Neural cell (in vitro differentiated cells): ENCODE results near the gene PKP2. TPM values are rescaled to one million over a fixed set of nuclear protein-coding genes. Genes with fewer than 3 reads are reported as not detected.

Source experiments
- H2AFZ ChIP-seq: fragments of 200-600, 300-800 bp; sonication (generic), shearing (Covaris generic); 2 replicates; pipeline ENCODE4 v1.6.0; 2014; ENCODE audit warnings: low read depth, mild to moderate bottlenecking, antibody characterized with exemption, low read length, moderate library complexity
- H3F3A ChIP-seq: fragments of 200-600 bp; shearing (Covaris generic); 2 replicates; pipeline ENCODE4 v1.6.1; 2016; ENCODE audit warnings: mild to moderate bottlenecking, moderate library complexity, mixed read lengths, antibody characterized with exemption, low read length; ENCODE audit not compliant: insufficient read depth, poor library complexity, severe bottlenecking
- H3K27ac ChIP-seq: fragments of 200-600, 300-800 bp; sonication (generic), shearing (Covaris generic); 2 replicates; pipeline ENCODE4 v1.5.1; 2014; ENCODE audit warnings: mild to moderate bottlenecking, low read length, moderate library complexity
- H3K27me3 ChIP-seq: fragments of 300-800, 200-600 bp; sonication (generic), shearing (Covaris generic); 2 replicates; pipeline ENCODE4 v1.6.0; 2014; ENCODE audit warnings: mild to moderate bottlenecking, low read depth, low read length, moderate library complexity; ENCODE audit not compliant: insufficient read depth
- H3K36me3 ChIP-seq: fragments of 300-800, 200-600 bp; sonication (generic), shearing (Covaris generic); 2 replicates; pipeline ENCODE4 v1.5.1; 2014; ENCODE audit warnings: mild to moderate bottlenecking, antibody characterized with exemption, low read length, moderate library complexity; ENCODE audit not compliant: insufficient read depth
- H3K4me2 ChIP-seq: fragments of 300-800, 200-600 bp; sonication (generic), shearing (Covaris generic); 2 replicates; pipeline ENCODE4 v1.6.0; 2014; ENCODE audit warnings: mild to moderate bottlenecking, low read length
- H3K4me3 ChIP-seq: fragments of 300-800, 200-600 bp; sonication (generic), shearing (Covaris generic); 2 replicates; pipeline ENCODE4 v1.5.1; 2014; ENCODE audit warnings: mild to moderate bottlenecking, low read length, moderate library complexity
- H3K79me2 ChIP-seq: fragments of 200-600 bp; shearing (Covaris generic); replicated peaks from 2 replicates; pipeline ENCODE4 v1.6.0; 2014; ENCODE audit warnings: mild to moderate bottlenecking, low read length, moderate library complexity; ENCODE audit not compliant: insufficient read depth
- H3K9ac ChIP-seq: fragments of 300-800, 200-600 bp; sonication (generic), shearing (Covaris generic); 2 replicates; pipeline ENCODE4 v1.6.1; 2016; ENCODE audit warnings: mild to moderate bottlenecking, low read length, mixed read lengths
- H3K9me2 ChIP-seq: fragments of 200-600 bp; shearing (Covaris generic); 2 replicates; pipeline ENCODE4 v1.6.1; 2016; ENCODE audit warnings: mild to moderate bottlenecking, low read length, mixed read lengths; ENCODE audit not compliant: insufficient read depth
- H3K9me3 ChIP-seq: fragments of 200-600, 300-800 bp; sonication (generic), shearing (Covaris generic); 2 replicates; pipeline ENCODE4 v1.6.1; 2016; ENCODE audit warnings: mild to moderate bottlenecking, mixed run types, low read length, moderate library complexity, mixed read lengths
- H4K20me1 ChIP-seq: fragments of 200-600 bp; shearing (Covaris generic); 2 replicates; pipeline ENCODE4 v1.6.1; 2016; ENCODE audit warnings: mild to moderate bottlenecking, mixed run types; ENCODE audit not compliant: insufficient read depth
- EP300 ChIP-seq: fragments of 450-650 bp; conservative IDR thresholded peaks from 2 replicates; pipeline ENCODE4 v1.6.1; 2014; ENCODE audit warnings: antibody characterized with exemption, mild to moderate bottlenecking, moderate library complexity; ENCODE audit not compliant: poor library complexity, severe bottlenecking
- EZH2 ChIP-seq: fragments of 200-600, 300-800 bp; shearing (Covaris generic), sonication (generic); IDR thresholded peaks from 2 replicates; pipeline ENCODE4 v1.6.1; 2014; ENCODE audit warnings: antibody characterized with exemption, low read length, borderline replicate concordance, mild to moderate bottlenecking; ENCODE audit not compliant: insufficient read depth, poor library complexity, severe bottlenecking
- POLR2AphosphoS5 ChIP-seq: IDR thresholded peaks from 2 replicates; pipeline ENCODE4 v1.6.1; 2012
- RAD21 ChIP-seq: fragments of 450-650 bp; conservative IDR thresholded peaks from 2 replicates; pipeline ENCODE4 v1.6.1; 2014; ENCODE audit warnings: antibody characterized with exemption, mild to moderate bottlenecking, moderate library complexity
- REST ChIP-seq: IDR thresholded peaks from 2 replicates; pipeline ENCODE4 v1.6.1; 2012; ENCODE audit warnings: borderline replicate concordance
- polyA plus RNA-seq: library from polyadenylated mRNA; depleted of rRNA; stranded (reverse); fragments of >200 nt; gene quantifications from 2 replicates; pipeline ENCODE4 v1.2.3, GENCODE V29; 2014

The PKP2 gene
- polyA plus RNA-seq, 1 donor from 2014 or later: 4.0 TPM

GRCh38 chr12:32757157-32757556 is 139.4 kb downstream of the PKP2 start:
- H3K9me2 ChIP-seq: no peaks in the 10 kb centered on the region
- no peak overlapping the region for H3K4me3 ChIP-seq
- H3K4me2 ChIP-seq: no peak overlapping the region
- H4K20me1 ChIP-seq: no peaks in the 10 kb centered on the region
- H3K36me3 ChIP-seq: no peaks in the 10 kb centered on the region
- H3K9me3 ChIP-seq: no peaks in the 10 kb centered on the region
- H2AFZ ChIP-seq: no peak overlapping the region
- no peaks in the 10 kb centered on the region for H3K27me3 ChIP-seq
- TF ChIP-seq RAD21 (no peak), REST (no peak)
- H3F3A ChIP-seq: no peaks in the 10 kb centered on the region
- no peak overlapping the region for H3K27ac ChIP-seq
- H3K9ac ChIP-seq: no peak overlapping the region
- peaks cover 28% of the 10 kb centered on the region for H3K79me2 ChIP-seq

GRCh38 chr12:32756476-32757066 is 140.0 kb downstream of the PKP2 start:
- peak overlapping the region; percentile 94 for H3K9ac ChIP-seq

More at GRCh38 chr12:32756476-32757066, 140.0 kb downstream of the PKP2 start:
- Histone ChIP-seq H3K4me3 (peak overlapping the region; percentile 88), H3K27ac (peak overlapping the region; percentile 89), H3K4me2 (peak overlapping the region; percentile 71), H3K36me3 (peaks cover 5% of the 10 kb centered on the region), H3K27me3 (no peaks in the 10 kb centered on the region), H3K9me2 (no peaks in the 10 kb centered on the region), H3K79me2 (peaks cover 28% of the 10 kb centered on the region), H3K9me3 (no peaks in the 10 kb centered on the region), H2AFZ (peak overlapping the region; percentile 94), H4K20me1 (no peaks in the 10 kb centered on the region), H3F3A (no peaks in the 10 kb centered on the region)
- no peak for TF ChIP-seq EZH2
- TF ChIP-seq POLR2AphosphoS5: no peak
- no peak for TF ChIP-seq REST
- TF ChIP-seq EP300: no peak
